NCI-H2171 (cell line): ENCODE measurements around the gene DERL2.

Experiments
- DNase-seq: peaks from one replicate; lab custom pipeline; 2025; lab: John Stamatoyannopoulos, UW

DERL2 gene

GRCh38 chr17:5485270-5486205, at the start of gene DERL2:
TSS of gene DERL2 (minus strand) at chr17:5486178. CDS start at chr17:5486161, 17 bp downstream.
- peak; percentile 14 for DNase-seq

- DNase-seq, result no peak
Measured at GRCh38 chr17:5535436-5535835, 49.5 kb upstream of the DERL2 start.

GRCh38 chr17:5533486-5534315, 47.7 kb upstream of the DERL2 start:
- no peak for DNase-seq

- no peak for DNase-seq
Measured at GRCh38 chr17:5532581-5532980, 46.6 kb upstream of the DERL2 start.

- no peak for DNase-seq
Measured at GRCh38 chr17:5531085-5531418, 45.1 kb upstream of the DERL2 start.

- DNase-seq, result no peak
Measured at GRCh38 chr17:5530265-5531084, 44.5 kb upstream of the DERL2 start.

- DNase-seq, result no peak
Measured at GRCh38 chr17:5527601-5528250, 41.7 kb upstream of the DERL2 start.

- DNase-seq, result peak; percentile 22
Measured at GRCh38 chr17:5526821-5527598, 41.0 kb upstream of the DERL2 start.

- DNase-seq, result no peak
Measured at GRCh38 chr17:5523249-5523648, 37.3 kb upstream of the DERL2 start.

- DNase-seq, result no peak
Measured at GRCh38 chr17:5522476-5522875, 36.5 kb upstream of the DERL2 start.

- no peak for DNase-seq
Measured at GRCh38 chr17:5516060-5516792, 30.2 kb upstream of the DERL2 start.

GRCh38 chr17:5514976-5515375, 29.0 kb upstream of the DERL2 start:
- no peak for DNase-seq

- DNase-seq, result no peak
Measured at GRCh38 chr17:5513628-5514027, 27.6 kb upstream of the DERL2 start.

- DNase-seq, result no peak
Measured at GRCh38 chr17:5511401-5512225, 25.6 kb upstream of the DERL2 start.

GRCh38 chr17:5510771-5511170, 24.8 kb upstream of the DERL2 start:
- DNase-seq, result no peak

- no peak for DNase-seq
Measured at GRCh38 chr17:5509482-5509881, 23.5 kb upstream of the DERL2 start.

GRCh38 chr17:5508810-5509209, 22.8 kb upstream of the DERL2 start:
- DNase-seq, result no peak

- no peak for DNase-seq
Measured at GRCh38 chr17:5506307-5506706, 20.3 kb upstream of the DERL2 start.

GRCh38 chr17:5502552-5502951, 16.6 kb upstream of the DERL2 start:
- DNase-seq, result no peak
